NCI-H2196 treated with DMSO at 0.1 percent for 48 hours (cell line): ENCODE results near the gene COG2.
"Not testable (repeated sequence)": the region's sequence is repeated elsewhere in the genome, so short reads cannot be mapped to it uniquely, and the experiment has no call there.

Experiments used
- DNase-seq: peaks from one replicate; lab custom pipeline; 2025; ENCODE audit not compliant: unreplicated experiment; lab: John Stamatoyannopoulos, UW

Gene COG2

GRCh38 chr1:230698964-230699363 is 56.7 kb downstream of the COG2 start:
- not testable (repeated sequence) for DNase-seq

GRCh38 chr1:230699716-230700115 is 57.4 kb downstream of the COG2 start:
- no peak for DNase-seq

GRCh38 chr1:230700132-230700531 is 57.9 kb downstream of the COG2 start:
- no peak for DNase-seq

GRCh38 chr1:230701434-230701833 is 59.2 kb downstream of the COG2 start:
- no peak for DNase-seq

- DNase-seq: no peak
Observed at GRCh38 chr1:230701895-230702768, 59.9 kb downstream of the COG2 start.

GRCh38 chr1:230702934-230703678 is 60.8 kb downstream of the COG2 start:
- DNase-seq: no peak

GRCh38 chr1:230703679-230704385 is 61.6 kb downstream of the COG2 start:
- no peak for DNase-seq

- DNase-seq: no peak
Observed at GRCh38 chr1:230704830-230705229, 62.5 kb downstream of the COG2 start.

- no peak for DNase-seq
Observed at GRCh38 chr1:230705289-230706019, 63.2 kb downstream of the COG2 start.

GRCh38 chr1:230706020-230706699 is 63.9 kb downstream of the COG2 start:
- DNase-seq: no peak

- DNase-seq: no peak
Observed at GRCh38 chr1:230706887-230707731, 64.8 kb downstream of the COG2 start.

GRCh38 chr1:230707732-230708630 is 65.7 kb downstream of the COG2 start:
- no peak for DNase-seq

GRCh38 chr1:230708631-230709580 is 66.6 kb downstream of the COG2 start:
- no peak for DNase-seq

- no peak for DNase-seq
Observed at GRCh38 chr1:230709619-230710542, 67.6 kb downstream of the COG2 start.

- DNase-seq: no peak
Observed at GRCh38 chr1:230710543-230710904, 68.2 kb downstream of the COG2 start.

- DNase-seq: no peak
Observed at GRCh38 chr1:230711245-230711644, 69.0 kb downstream of the COG2 start.
